ENCODE measurements around the gene AXIN1. TPM values are rescaled to one million over a fixed set of nuclear protein-coding genes. Genes with fewer than 3 reads are reported as not detected.

The AXIN1 gene
- total RNA-seq, 3 donors from 2014 or later = 33.0 to 46.3 (median 40.0) TPM

DNA sequence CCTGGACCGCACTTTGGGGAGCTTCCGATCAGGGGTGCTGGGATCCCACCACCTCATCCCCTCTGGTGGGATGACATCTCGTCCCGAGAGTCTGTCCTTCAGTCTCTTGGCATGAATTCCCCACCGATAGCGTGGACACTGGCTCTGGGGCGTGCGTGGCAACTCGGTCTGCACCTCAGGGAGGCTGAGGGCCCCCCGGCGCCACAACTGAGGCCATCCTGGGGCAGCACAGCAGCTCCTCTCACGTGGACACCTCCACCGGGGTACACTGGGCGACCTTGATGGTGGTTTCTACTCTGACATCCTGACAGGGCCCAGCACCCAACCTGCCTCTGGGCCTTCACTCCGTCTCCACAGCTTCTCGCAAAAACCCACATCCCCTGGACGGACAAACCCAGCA is 61.0 kb downstream of the AXIN1 start:
- intact Hi-C loops (cut with DNase I, micrococcal nuclease) = no loop called here
- ATAC-seq = no peak

DNA sequence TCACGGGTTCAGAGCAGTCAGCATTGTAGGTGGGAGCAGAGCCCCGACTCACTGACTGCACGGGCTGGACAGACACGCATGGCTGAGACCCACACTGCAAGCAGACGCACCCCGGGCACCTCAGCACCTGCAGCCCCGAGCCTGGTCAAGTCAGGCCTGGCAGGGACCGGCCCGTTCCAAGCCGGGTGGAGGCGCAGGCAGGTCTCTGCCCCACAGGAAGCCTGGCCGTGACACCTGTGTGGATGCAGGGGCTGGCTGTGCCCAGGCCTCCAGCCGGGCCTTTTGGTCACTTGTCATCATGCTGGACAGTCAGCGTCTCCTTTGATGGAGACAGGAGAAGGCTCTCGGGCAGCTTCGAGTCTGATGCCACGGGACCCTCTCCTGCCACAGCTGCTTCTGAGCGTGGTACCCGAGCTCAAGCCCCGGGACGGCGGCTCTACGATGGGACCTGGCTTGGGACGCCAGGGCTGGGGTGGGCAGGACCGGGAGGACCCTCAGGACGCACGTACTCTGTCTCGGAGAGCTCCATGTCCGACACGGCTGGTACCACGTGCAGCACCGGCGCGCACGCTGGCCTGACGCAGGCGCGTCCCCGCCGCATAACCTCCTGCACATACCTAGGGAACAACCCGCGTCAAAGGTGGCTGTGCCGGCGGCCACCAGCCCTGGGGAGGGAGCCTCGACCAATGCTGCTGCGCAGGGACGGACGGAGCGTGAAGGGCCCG is 61.7 kb downstream of the AXIN1 start:
- Histone ChIP-seq H3K36me3 (ENCODE audit: low read depth) (no peaks in the 10 kb centered on the region), H3K9me3 (no peaks in the 10 kb centered on the region), H3K4me1 (ENCODE audit: low read depth) (no peaks in the 10 kb centered on the region), H3K4me3 (no peak overlapping the region)
- ATAC-seq (no peak), DNase-seq (no peak)
- intact Hi-C loops (cut with DNase I, micrococcal nuclease) = no loop called here
- TF ChIP-seq, protein P1, sequence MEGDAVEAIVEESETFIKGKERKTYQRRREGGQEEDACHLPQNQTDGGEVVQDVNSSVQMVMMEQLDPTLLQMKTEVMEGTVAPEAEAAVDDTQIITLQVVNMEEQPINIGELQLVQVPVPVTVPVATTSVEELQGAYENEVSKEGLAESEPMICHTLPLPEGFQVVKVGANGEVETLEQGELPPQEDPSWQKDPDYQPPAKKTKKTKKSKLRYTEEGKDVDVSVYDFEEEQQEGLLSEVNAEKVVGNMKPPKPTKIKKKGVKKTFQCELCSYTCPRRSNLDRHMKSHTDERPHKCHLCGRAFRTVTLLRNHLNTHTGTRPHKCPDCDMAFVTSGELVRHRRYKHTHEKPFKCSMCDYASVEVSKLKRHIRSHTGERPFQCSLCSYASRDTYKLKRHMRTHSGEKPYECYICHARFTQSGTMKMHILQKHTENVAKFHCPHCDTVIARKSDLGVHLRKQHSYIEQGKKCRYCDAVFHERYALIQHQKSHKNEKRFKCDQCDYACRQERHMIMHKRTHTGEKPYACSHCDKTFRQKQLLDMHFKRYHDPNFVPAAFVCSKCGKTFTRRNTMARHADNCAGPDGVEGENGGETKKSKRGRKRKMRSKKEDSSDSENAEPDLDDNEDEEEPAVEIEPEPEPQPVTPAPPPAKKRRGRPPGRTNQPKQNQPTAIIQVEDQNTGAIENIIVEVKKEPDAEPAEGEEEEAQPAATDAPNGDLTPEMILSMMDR (IDR thresholded peaks at IDR 0.05) = no peak

More for the DNA sequence above, 61.0 kb downstream of the AXIN1 start:
- Histone ChIP-seq H3K9me3 (no peaks in the 10 kb centered on the region), H3K4me3 (no peak overlapping the region), H3K36me3 (ENCODE audit: low read depth) (no peaks in the 10 kb centered on the region), H3K4me1 (ENCODE audit: low read depth) (no peaks in the 10 kb centered on the region)
- DNase-seq = no peak
- TF ChIP-seq, protein P1 (IDR thresholded peaks at IDR 0.05) = no peak

DNA sequence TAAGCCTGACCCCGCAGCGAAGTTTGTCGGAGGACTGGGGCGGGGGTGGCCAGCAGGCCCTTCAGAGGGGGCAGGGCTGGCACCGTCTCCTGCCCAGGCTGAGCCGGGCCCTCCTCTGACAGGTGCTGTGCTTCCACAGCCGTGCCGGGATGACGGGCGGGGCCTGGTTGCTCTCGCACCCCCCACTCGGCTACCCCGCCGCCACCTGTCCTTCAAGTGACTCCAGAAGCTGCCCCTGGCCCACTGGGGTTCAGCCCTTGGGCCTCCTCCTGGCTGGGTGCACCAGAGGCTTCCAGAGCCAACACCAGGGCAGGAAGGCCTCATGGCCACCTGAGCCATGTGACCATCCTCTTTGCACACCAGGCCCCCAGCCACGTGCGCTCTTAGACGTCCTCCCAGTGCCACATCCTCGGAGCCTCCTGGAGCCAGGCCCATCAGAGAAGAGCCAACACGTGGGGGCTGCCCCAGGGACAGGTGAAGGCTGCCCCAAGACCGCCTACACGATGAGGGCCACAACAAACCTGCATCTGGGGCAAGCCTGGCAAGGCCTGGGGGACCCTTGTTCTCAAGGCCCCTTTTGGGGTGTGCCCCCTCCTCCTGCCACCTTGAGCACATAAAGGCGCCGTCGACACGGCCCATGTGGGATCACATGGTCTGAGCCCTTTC is 62.4 kb downstream of the AXIN1 start:
- ATAC-seq (no peak), DNase-seq (no peak)
- intact Hi-C loops (cut with DNase I, micrococcal nuclease) = no loop called here
- Histone ChIP-seq H3K4me3 (no peak overlapping the region), H3K9me3 (no peaks in the 10 kb centered on the region), H3K4me1 (ENCODE audit: low read depth) (no peaks in the 10 kb centered on the region), H3K36me3 (ENCODE audit: low read depth) (no peaks in the 10 kb centered on the region)
- TF ChIP-seq, protein P1 (IDR thresholded peaks at IDR 0.05) = no peak

DNA sequence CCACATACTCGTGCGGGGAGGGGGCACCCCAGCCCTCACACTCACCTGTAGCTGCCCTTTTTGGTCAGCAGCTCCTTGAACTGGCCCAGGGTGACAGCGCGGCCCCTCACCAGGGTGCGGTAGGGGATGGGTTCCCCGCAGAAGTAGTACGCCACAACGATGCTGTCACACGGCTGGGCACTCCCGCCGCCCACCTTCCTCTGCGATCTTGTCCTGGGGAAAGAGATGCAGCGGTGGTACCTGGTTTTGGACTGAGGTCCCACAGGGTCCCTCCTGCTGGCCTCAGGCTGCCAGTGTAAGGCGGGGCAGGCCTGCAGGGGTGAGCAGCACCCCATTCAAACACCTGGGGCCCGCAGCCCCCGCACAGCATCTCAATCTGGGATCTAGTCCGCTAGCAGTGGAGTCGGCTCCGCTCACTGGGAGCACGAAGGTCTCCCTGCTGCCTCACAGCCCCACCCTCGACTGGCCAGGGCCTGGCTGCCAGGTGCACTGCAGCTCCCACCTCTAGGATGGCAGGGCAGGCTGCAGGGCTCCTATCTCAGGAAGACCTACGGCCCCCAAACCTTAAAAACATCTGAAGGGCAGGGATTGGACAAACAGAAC is 63.0 kb downstream of the AXIN1 start:
- TF ChIP-seq, protein P1 (IDR thresholded peaks at IDR 0.05) = no peak
- intact Hi-C loops (cut with DNase I, micrococcal nuclease) = no loop called here
- ATAC-seq = no peak
- Histone ChIP-seq H3K4me1 (ENCODE audit: low read depth) (no peaks in the 10 kb centered on the region), H3K4me3 (no peak overlapping the region), H3K9me3 (no peaks in the 10 kb centered on the region), H3K36me3 (ENCODE audit: low read depth) (no peaks in the 10 kb centered on the region)
- no peak for DNase-seq

DNA sequence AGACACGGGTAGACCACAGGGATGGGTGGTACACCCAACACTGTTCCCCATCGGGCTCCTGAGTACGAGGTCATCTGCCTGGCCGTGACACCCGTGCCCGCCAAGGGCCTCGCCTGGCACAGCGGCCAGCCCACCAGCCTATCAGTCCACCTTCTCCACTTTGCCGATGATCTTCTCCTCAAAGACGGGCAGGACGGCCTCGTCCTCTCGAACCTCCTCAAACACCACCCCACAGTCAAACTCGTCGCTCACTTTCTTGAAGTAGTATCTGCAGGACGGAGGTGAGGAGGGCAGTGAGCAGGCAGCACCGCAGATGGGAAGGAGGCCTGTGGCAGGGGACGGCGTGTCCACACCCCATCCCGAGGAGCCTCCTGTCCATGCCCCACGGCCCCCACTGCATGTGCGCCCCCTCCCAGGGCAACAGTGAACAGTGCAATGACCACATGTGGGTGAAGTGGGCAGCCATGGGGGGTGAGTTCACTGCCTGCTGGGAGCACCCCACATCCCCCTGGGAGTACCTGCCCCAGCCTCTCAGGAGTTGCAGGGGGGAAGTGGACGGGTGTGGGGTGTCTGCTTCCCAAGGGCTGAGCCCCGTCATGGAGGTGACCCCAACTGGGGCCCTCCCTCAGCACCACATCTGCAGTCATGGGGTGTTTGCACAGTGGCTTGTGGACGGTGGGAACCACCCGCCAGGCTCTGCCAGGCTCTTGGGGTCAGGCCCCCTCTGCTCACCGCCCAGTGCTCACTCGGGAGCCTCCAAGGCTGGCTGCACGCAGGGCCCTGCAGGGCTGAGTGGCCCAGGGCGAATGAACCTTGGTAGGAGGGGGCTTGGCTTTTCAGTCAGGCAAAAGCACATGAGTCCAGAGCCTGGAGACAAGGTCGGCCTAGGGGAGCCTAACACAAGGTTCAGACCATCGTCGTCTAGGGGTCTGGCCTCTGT is 64.3 kb downstream of the AXIN1 start:
- TF ChIP-seq, protein P1 (IDR thresholded peaks at IDR 0.05) = no peak
- H3K4me3 ChIP-seq = no peak overlapping the region
- H3K36me3 ChIP-seq (ENCODE audit: low read depth) = no peaks in the 10 kb centered on the region
- no peaks in the 10 kb centered on the region for H3K4me1 ChIP-seq (ENCODE audit: low read depth)
- no peaks in the 10 kb centered on the region for H3K9me3 ChIP-seq
- no peak for DNase-seq
- intact Hi-C loops (cut with DNase I, micrococcal nuclease) = no loop called here
- no peak for ATAC-seq

All from mucosa of descending colon (tissue), 3 donors.